Uterus (tissue), 2 donors: ENCODE results near the gene USP26.

Experiments
- CTCF ChIP-seq, 4 experiments: fragments of 200-600 bp in 2 of 4; fragments of 450-650 bp in 2 of 4; sonication (generic) in 2 of 4; IDR thresholded peaks; one replicate each; pipeline ENCODE4 v1.5.1; 2016 to 2019; ENCODE audit warnings: antibody characterized with exemption in 4 of 4, mild to moderate bottlenecking in 2 of 4, moderate library complexity in 1 of 4
- POLR2A ChIP-seq, 2 donors: fragments of 450-650 bp; IDR thresholded peaks; one replicate each; pipeline ENCODE4 v1.6.1; 2016; ENCODE audit warnings: antibody characterized with exemption in 2 of 2, mild to moderate bottlenecking in 1 of 2, moderate library complexity in 1 of 2

DNA sequence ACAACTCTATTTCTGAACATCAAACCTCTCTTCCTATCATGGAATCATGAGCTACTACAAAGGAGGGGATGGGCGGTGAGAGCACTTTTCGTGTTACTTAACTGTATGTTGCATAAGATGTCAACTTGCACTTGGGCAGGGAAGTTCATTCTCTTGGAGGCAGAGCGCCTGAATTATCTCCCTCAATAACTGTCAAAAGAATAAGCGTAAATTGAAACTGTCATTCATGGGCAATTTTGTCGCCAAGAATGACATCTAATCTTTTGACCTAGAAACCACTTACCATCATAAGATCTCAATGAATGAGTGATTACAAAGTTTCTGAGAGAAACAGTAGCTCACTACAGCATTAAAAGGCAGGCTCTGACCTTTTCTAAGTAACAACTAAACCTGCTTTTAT is 23.5 kb upstream of the USP26 start:
- TF ChIP-seq CTCF (IDR thresholded peaks at IDR 0.05) (no peak), POLR2A (IDR thresholded peaks at IDR 0.05) (no peak)
